ENCODE data around the gene FAHD2A.

- TF ChIP-seq POLR2A (IDR thresholded peaks at IDR 0.05): no peak
- TF ChIP-seq CTCF (IDR thresholded peaks at IDR 0.05): no peak
Measured at GRCh38 chr2:95366514-95366913, 36.0 kb upstream of the FAHD2A start.

All from lower leg skin (tissue), 3 donors.